Gastrocnemius medialis (tissue), 4 donors: ENCODE data around the gene TBX1. TPM values are rescaled to one million over a fixed set of nuclear protein-coding genes. Genes with fewer than 3 reads are reported as not detected.

Source experiments
- ATAC-seq, 2 donors: fragments of 150-250 bp; one replicate each; pipeline ENCODE4 v1.9.1; 2016
- DNase-seq, 2 donors: peaks; one replicate each; pipeline ENCODE4 v3.0.0-alpha.2; 2019
- H3K27ac ChIP-seq, 4 donors: fragments of 200-600 bp; sonication (generic); 1 replicate in 1 of 4; 2 replicates in 3 of 4; pipeline ENCODE4 v1.5.1; 2016 to 2018; ENCODE audit warnings: mild to moderate bottlenecking in 2 of 4, moderate library complexity in 1 of 4
- H3K27me3 ChIP-seq, 3 donors: fragments of 200-600 bp; sonication (generic) in 2 of 3; 1 replicate in 1 of 3; 2 replicates in 2 of 3; pipeline versions ENCODE4 v1.5.1 to v1.6.0; 2016 to 2019; ENCODE audit warnings: mild to moderate bottlenecking in 1 of 3, moderate library complexity in 1 of 3
- H3K36me3 ChIP-seq, 2 donors: fragments of 200-600 bp; sonication (generic) in 1 of 2; one replicate each; pipeline ENCODE4 v1.5.1; 2017 to 2018
- H3K4me1 ChIP-seq, 2 donors: fragments of 200-600 bp; sonication (generic) in 1 of 2; one replicate each; pipeline ENCODE4 v1.5.1; 2016 to 2017; ENCODE audit warnings: mild to moderate bottlenecking in 2 of 2
- H3K4me3 ChIP-seq, 4 donors: fragments of 200-600 bp; sonication (generic) in 3 of 4; 1 replicate in 1 of 4; 2 replicates in 3 of 4; pipeline ENCODE4 v1.5.1; 2016 to 2019; ENCODE audit warnings: mild to moderate bottlenecking in 2 of 4
- H3K9me3 ChIP-seq, 3 donors: fragments of 200-600 bp; sonication (generic) in 2 of 3; 1 replicate in 1 of 3; 2 replicates in 2 of 3; pipeline ENCODE4 v1.5.1; 2016 to 2019
- POLR2A ChIP-seq, 2 donors: fragments of 450-650 bp; IDR thresholded peaks; one replicate each; pipeline ENCODE4 v1.6.1; 2017; ENCODE audit warnings: antibody characterized with exemption in 2 of 2, mild to moderate bottlenecking in 2 of 2, moderate library complexity in 2 of 2
- in situ Hi-C, 4 donors: fragments of 200-750 bp; cut with MboI; loops; one replicate each; pipeline versions ENCODE4 v1.15.0 to v1.8.0; 2017; ENCODE audit warnings: low sequenced_read_pairs in 4 of 4
- intact Hi-C: fragments of 100-400 bp; cut with DNase I; formaldehyde crosslinking; loops from one replicate; pipeline ENCODE4 v1.15.1; 2023; ENCODE audit warnings: low total_unique reads
- total RNA-seq, 4 donors: library from RNA; depleted of rRNA; stranded (reverse); fragments of >200 nt; gene quantifications; one replicate each; pipeline versions ENCODE4 v1.1.0 to v1.2.3, GENCODE V29; 2016
- TF ChIP-seq, protein P1 (sequence below), 5 experiments: fragments of 450-650 bp in 3 of 5; fragments of 200-600 bp in 2 of 5; sonication (generic) in 2 of 5; IDR thresholded peaks in 4 of 5; conservative IDR thresholded peaks in 1 of 5; 1 replicate in 4 of 5; 2 replicates in 1 of 5; pipeline ENCODE4 v1.5.1; 2016 to 2019; ENCODE audit warnings: antibody characterized with exemption in 5 of 5, mild to moderate bottlenecking in 3 of 5, moderate library complexity in 3 of 5

The TBX1 gene
- total RNA-seq, 4 donors from 2014 or later: 27.9 to 38.9 (median 36.3) TPM

DNA sequence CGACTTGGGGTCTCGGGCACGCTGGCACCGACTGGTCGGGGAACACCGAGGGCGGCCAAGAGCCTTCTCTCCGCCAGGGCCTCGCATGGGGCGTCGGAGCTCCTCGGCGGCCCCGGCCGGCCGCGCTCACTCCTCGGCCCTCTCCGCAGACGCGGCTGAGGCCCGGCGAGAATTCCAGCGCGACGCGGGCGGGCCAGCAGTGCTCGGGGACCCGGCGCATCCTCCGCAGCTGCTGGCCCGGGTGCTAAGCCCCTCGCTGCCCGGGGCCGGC, 5.6 kb downstream of the TBX1 start:
- peak overlapping the region in 2 of 4 donors; percentile 48 to 49 for H3K4me3 ChIP-seq
- no peaks in the 10 kb centered on the region for H3K36me3 ChIP-seq
- DNase-seq: no peak
- H3K27ac ChIP-seq: no peak overlapping the region
- ATAC-seq: no peak
- peaks cover 0 to 4% of the 10 kb centered on the region in 2 donors for H3K4me1 ChIP-seq
- peaks cover 6 to 38% (median 22%) of the 10 kb centered on the region in 3 donors for H3K27me3 ChIP-seq
- intact Hi-C loops (no loop called here), in situ Hi-C loops (loop anchor here in 1 of 4 donors (5.0 kb wide), 1 partner anchor 34 kb away; no protein-coding TSS in a partner anchor)
- TF ChIP-seq, protein P1, sequence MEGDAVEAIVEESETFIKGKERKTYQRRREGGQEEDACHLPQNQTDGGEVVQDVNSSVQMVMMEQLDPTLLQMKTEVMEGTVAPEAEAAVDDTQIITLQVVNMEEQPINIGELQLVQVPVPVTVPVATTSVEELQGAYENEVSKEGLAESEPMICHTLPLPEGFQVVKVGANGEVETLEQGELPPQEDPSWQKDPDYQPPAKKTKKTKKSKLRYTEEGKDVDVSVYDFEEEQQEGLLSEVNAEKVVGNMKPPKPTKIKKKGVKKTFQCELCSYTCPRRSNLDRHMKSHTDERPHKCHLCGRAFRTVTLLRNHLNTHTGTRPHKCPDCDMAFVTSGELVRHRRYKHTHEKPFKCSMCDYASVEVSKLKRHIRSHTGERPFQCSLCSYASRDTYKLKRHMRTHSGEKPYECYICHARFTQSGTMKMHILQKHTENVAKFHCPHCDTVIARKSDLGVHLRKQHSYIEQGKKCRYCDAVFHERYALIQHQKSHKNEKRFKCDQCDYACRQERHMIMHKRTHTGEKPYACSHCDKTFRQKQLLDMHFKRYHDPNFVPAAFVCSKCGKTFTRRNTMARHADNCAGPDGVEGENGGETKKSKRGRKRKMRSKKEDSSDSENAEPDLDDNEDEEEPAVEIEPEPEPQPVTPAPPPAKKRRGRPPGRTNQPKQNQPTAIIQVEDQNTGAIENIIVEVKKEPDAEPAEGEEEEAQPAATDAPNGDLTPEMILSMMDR (IDR thresholded peaks at IDR 0.05 in 4 of 5, conservative IDR thresholded peaks at IDR 0.05 in 1 of 5): no peak
- no peak for TF ChIP-seq POLR2A (IDR thresholded peaks at IDR 0.05)
- H3K9me3 ChIP-seq: no peaks in the 10 kb centered on the region

DNA sequence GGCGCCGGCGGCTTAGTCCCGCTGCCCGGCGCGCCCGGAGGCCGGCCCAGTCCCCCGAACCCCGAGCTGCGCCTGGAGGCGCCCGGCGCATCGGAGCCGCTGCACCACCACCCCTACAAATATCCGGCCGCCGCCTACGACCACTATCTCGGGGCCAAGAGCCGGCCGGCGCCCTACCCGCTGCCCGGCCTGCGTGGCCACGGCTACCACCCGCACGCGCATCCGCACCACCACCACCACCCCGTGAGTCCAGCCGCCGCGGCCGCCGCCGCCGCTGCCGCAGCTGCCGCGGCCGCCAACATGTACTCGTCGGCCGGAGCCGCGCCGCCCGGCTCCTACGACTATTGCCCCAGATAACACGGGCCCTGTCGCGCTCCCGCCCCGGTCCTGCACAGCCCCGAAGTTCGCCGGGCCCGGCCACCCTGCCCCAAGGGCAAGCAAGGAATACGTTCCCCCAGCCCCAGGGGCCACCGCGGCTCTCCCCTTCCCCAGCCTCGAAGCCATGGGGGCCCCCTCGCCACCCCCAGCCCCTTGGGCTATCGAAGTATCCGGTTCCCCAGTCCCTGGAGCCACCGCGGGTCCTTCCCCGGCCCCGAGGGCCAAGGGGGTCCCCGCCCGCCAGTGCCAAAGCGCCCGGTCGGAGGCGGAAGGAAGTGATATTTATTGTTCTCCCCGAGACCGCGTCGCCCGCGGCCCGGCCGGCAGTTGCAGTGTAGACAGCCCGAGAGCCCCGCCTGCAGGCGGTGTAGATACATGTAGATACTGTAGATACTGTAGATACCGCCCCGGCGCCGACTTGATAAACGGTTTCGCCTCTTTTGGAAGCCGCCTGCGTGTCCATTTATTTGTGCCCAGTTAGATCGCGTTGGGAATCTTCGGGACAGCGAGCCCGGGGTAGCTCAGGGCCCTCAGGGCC, 6.2 kb downstream of the TBX1 start:
- Histone ChIP-seq H3K27me3 (peaks cover 4 to 32% (median 22%) of the 10 kb centered on the region in 3 donors), H3K27ac (no peak overlapping the region), H3K4me1 (peaks cover 0 to 4% of the 10 kb centered on the region in 2 donors), H3K36me3 (no peaks in the 10 kb centered on the region), H3K9me3 (no peaks in the 10 kb centered on the region), H3K4me3 (peak overlapping the region; percentile 46 to 60 (median 48))
- ATAC-seq (peak; percentile 79 to 81), DNase-seq (peak; percentile 23 to 65)
- TF ChIP-seq, protein P1 (IDR thresholded peaks at IDR 0.05 in 4 of 5, conservative IDR thresholded peaks at IDR 0.05 in 1 of 5): peak in 4 of 5 experiments; percentile 42 to 55 (median 48)
- no peak for TF ChIP-seq POLR2A (IDR thresholded peaks at IDR 0.05)
- in situ Hi-C loops: loop anchor here in 1 of 4 donors (5.0 kb wide), 1 partner anchor 34 kb away; no protein-coding TSS in a partner anchor
- intact Hi-C loops: loop anchor here (1.0 kb wide), 1 partner anchor 36 kb away; no protein-coding TSS in a partner anchor

DNA sequence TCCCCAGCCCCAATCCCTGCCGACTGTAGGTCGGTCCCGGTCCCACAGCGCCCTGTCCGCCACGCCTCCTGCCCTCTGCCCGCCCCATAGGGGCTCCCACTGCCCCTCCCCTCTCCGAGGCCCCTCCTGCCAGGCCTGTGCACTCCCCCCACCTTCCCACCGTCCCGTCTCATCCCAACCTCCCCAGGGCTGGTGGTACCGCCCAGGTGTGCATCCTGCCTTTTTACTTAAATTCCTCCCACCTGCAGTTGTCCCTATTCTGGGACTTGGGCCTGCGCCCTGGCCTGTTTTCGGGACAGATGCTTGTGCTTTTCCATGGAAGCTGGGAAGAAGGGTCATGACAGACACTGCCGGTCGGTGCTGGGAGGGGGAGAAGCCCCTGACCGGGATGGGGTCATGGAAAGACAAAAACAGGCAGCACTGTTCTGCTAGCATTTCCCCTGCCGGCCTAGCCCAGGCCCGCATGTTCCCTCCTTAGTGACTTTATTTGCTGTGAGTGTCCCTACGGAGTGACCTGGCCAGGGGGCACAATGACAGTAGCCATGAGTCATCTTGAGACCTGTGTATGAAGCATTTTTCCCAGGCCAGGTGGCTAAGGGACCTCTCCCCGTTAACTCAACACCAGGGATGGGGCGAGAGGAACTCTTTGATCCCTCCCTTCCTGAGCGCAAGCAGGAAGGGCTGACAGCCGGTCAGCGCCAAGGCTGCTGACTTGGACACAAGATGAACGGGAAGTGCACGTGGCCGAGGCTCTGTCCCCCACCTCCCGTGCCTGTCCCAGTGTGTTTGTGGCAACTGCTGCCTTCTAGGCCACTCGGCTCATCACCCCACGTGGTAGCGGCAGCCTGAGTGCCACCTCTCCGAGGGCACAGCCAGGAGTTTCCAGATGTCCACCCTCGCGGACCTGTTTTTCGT, 7.1 kb downstream of the TBX1 start:
- no peak overlapping the region for H3K27ac ChIP-seq
- ATAC-seq: no peak
- peaks cover 0 to 4% of the 10 kb centered on the region in 2 donors for H3K4me1 ChIP-seq
- no peak for TF ChIP-seq POLR2A (IDR thresholded peaks at IDR 0.05)
- TF ChIP-seq, protein P1 (IDR thresholded peaks at IDR 0.05 in 4 of 5, conservative IDR thresholded peaks at IDR 0.05 in 1 of 5): no peak
- DNase-seq: peak in 1 of 2 donors; percentile 17
- peaks cover 3 to 35% (median 22%) of the 10 kb centered on the region in 3 donors for H3K27me3 ChIP-seq
- H3K36me3 ChIP-seq: no peaks in the 10 kb centered on the region
- H3K4me3 ChIP-seq: peak overlapping the region; percentile 46 to 60 (median 48)
- in situ Hi-C loops (loop anchor here in 1 of 4 donors (5.0 kb wide), 1 partner anchor 35 kb away; no protein-coding TSS in a partner anchor), intact Hi-C loops (loop anchor here (1.0 kb wide), 1 partner anchor 37 kb away; no protein-coding TSS in a partner anchor)
- no peaks in the 10 kb centered on the region for H3K9me3 ChIP-seq

DNA sequence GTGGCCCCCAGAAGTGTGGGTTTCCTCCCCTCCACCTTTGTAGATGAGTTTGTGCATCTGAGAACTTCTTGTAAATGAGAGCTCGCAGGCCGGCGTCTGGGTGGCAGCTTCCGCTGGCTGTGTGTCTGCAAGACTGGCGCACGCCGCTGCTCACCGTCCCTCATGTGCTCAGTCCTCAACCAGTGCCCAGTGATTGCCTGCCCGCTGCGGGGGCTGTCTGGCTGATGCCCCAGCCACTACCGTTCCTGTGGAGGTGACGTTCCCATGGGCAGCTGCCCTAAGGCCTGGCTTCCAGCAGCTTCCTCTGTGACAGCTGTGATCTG, 8.8 kb downstream of the TBX1 start:
- DNase-seq: no peak
- no peaks in the 10 kb centered on the region for H3K36me3 ChIP-seq
- intact Hi-C loops: no loop called here
- ATAC-seq: no peak
- no peak for TF ChIP-seq POLR2A (IDR thresholded peaks at IDR 0.05)
- TF ChIP-seq, protein P1 (IDR thresholded peaks at IDR 0.05 in 4 of 5, conservative IDR thresholded peaks at IDR 0.05 in 1 of 5): no peak
- in situ Hi-C loops: loop anchor here in 1 of 4 donors (5.0 kb wide), 1 partner anchor 37 kb away; no protein-coding TSS in a partner anchor
- peaks cover 0 to 4% of the 10 kb centered on the region in 2 donors for H3K4me1 ChIP-seq
- no peak overlapping the region for H3K27ac ChIP-seq
- H3K9me3 ChIP-seq: no peaks in the 10 kb centered on the region
- H3K27me3 ChIP-seq: peaks cover 3 to 29% (median 16%) of the 10 kb centered on the region in 3 donors
- no peak overlapping the region for H3K4me3 ChIP-seq
